Thoracic aorta (tissue), 2 donors: ENCODE measurements around the gene MIS18BP1. TPM values are rescaled to one million over a fixed set of nuclear protein-coding genes. Genes with fewer than 3 reads are reported as not detected.

Source experiments
- ATAC-seq: fragments of 150-250 bp; one replicate; pipeline ENCODE4 v1.8.0; 2017; ENCODE audit warnings: low read depth; ENCODE audit not compliant: insufficient number of reproducible peaks, low FRiP score
- DNase-seq: peaks from one replicate; pipeline ENCODE4 v3.0.0-alpha.2; 2020; ENCODE audit warnings: low spot score
- H3K27ac ChIP-seq, 2 donors: fragments of 200-600 bp; sonication (generic); 1 replicate in 1 of 2; 2 replicates in 1 of 2; pipeline ENCODE4 v1.5.1; 2016; ENCODE audit warnings: mild to moderate bottlenecking in 2 of 2, moderate library complexity in 2 of 2
- H3K27me3 ChIP-seq: fragments of 200-600 bp; sonication (generic); replicated peaks from 2 replicates; pipeline ENCODE4 v1.6.0; 2016; ENCODE audit warnings: mild to moderate bottlenecking; ENCODE audit not compliant: insufficient read depth
- H3K36me3 ChIP-seq: fragments of 200-600 bp; sonication (generic); one replicate; pipeline ENCODE4 v1.5.1; 2016
- H3K4me1 ChIP-seq, 2 donors: fragments of 200-600 bp; sonication (generic); 1 replicate in 1 of 2; 2 replicates in 1 of 2; pipeline versions ENCODE4 v1.5.1 to v1.6.0; 2016; ENCODE audit warnings: low read depth in 2 of 2, mild to moderate bottlenecking in 1 of 2; ENCODE audit not compliant: control insufficient read depth in 1 of 2
- H3K4me3 ChIP-seq: fragments of 200-600 bp; sonication (generic); 2 replicates; pipeline ENCODE4 v1.5.1; 2016; ENCODE audit warnings: mild to moderate bottlenecking
- H3K9me3 ChIP-seq: fragments of 200-600 bp; sonication (generic); 2 replicates; pipeline ENCODE4 v1.5.1; 2016
- total RNA-seq, 2 donors: library from RNA; depleted of rRNA; stranded (reverse); fragments of >200 nt; gene quantifications; one replicate each; pipeline versions ENCODE4 v1.1.0 to v1.2.3, GENCODE V29; 2016
- TF ChIP-seq, protein P1 (sequence below): fragments of 200-600 bp; sonication (generic); IDR thresholded peaks from one replicate; pipeline ENCODE4 v1.5.1; 2019; ENCODE audit warnings: antibody characterized with exemption

The MIS18BP1 gene
- total RNA-seq, 2 donors from 2014 or later, result 18.7 to 40.3 TPM

DNA sequence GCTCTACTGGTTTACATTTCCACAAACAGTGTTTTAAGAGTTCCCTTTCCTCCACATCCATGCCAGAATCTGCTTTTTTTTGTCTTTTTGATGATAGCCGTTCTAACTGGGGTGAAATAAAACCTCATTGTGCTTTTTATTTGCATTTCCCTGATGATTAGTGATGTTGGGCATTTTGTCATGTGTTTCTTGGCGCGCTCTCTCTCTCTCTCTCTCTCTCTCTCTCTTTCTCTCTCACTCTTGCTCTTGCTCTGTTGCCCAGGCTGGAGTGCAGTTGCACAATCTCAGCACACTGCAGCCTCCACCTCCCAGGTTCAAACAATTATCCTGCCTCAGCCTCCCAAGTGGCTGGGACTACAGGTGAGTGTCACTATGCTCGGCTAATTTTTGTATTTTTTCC lies 9.6 kb upstream of the MIS18BP1 start:
- H3K4me1 ChIP-seq, result peaks cover 0 to 10% of the 10 kb centered on the region in 2 donors
- ATAC-seq, result no peak

DNA sequence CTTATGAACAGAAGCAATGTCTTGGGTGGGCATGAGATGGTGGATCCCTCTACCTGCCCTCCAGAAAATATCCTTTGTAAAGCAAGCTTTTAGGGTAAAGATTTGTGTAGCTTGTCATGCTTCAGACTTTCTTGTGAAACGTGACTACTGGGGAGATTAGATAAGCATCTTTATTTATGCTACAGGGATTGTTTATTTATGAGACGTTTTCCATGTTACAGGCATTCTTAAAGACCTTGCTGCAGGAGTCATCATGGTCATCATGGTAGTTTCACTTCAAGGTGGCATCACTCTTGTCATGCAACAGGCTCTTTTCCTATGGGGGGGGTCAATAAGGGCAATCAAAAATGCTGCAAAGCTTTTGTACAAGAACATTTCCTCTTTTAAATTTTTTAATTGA lies 8.2 kb upstream of the MIS18BP1 start:
- Histone ChIP-seq H3K4me1 (peaks cover 0 to 4% of the 10 kb centered on the region in 2 donors), H3K4me3 (no peak overlapping the region), H3K27me3 (no peaks in the 10 kb centered on the region), H3K27ac (no peak overlapping the region), H3K36me3 (no peaks in the 10 kb centered on the region), H3K9me3 (peaks cover 17% of the 10 kb centered on the region)
- TF ChIP-seq, protein P1, sequence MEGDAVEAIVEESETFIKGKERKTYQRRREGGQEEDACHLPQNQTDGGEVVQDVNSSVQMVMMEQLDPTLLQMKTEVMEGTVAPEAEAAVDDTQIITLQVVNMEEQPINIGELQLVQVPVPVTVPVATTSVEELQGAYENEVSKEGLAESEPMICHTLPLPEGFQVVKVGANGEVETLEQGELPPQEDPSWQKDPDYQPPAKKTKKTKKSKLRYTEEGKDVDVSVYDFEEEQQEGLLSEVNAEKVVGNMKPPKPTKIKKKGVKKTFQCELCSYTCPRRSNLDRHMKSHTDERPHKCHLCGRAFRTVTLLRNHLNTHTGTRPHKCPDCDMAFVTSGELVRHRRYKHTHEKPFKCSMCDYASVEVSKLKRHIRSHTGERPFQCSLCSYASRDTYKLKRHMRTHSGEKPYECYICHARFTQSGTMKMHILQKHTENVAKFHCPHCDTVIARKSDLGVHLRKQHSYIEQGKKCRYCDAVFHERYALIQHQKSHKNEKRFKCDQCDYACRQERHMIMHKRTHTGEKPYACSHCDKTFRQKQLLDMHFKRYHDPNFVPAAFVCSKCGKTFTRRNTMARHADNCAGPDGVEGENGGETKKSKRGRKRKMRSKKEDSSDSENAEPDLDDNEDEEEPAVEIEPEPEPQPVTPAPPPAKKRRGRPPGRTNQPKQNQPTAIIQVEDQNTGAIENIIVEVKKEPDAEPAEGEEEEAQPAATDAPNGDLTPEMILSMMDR, result no peak
- DNase-seq, result no peak
- no peak for ATAC-seq

More for the DNA sequence above, 9.6 kb upstream of the MIS18BP1 start:
- no peak for DNase-seq
- Histone ChIP-seq H3K36me3 (no peaks in the 10 kb centered on the region), H3K27ac (no peak overlapping the region), H3K27me3 (no peaks in the 10 kb centered on the region), H3K4me3 (no peak overlapping the region), H3K9me3 (peaks cover 17% of the 10 kb centered on the region)
- TF ChIP-seq, protein P1, result no peak

DNA sequence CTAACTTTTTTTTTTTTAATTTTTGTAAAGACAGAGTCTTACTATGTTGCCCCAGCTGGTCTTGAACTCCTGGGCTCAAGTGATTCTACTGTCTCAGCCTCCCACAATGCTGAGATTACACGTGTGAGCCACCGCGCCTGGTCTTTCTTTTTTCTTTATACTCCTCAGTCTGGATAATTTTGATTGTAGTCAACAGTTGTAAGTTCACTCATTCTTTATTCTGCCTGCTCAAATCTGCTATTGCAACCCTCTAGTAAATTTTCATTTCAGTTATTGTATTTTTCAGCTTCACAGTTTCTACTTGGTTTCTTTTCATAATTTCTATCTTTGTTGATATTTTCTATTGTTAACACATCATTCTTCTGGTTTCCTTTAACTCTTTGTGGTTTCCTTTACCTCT lies 5.8 kb upstream of the MIS18BP1 start:
- Histone ChIP-seq H3K4me1 (peaks cover 0 to 10% of the 10 kb centered on the region in 2 donors), H3K36me3 (no peaks in the 10 kb centered on the region), H3K9me3 (peaks cover 17% of the 10 kb centered on the region), H3K27me3 (no peaks in the 10 kb centered on the region), H3K4me3 (no peak overlapping the region), H3K27ac (no peak overlapping the region)
- DNase-seq, result no peak
- no peak for ATAC-seq
- TF ChIP-seq, protein P1, result no peak

DNA sequence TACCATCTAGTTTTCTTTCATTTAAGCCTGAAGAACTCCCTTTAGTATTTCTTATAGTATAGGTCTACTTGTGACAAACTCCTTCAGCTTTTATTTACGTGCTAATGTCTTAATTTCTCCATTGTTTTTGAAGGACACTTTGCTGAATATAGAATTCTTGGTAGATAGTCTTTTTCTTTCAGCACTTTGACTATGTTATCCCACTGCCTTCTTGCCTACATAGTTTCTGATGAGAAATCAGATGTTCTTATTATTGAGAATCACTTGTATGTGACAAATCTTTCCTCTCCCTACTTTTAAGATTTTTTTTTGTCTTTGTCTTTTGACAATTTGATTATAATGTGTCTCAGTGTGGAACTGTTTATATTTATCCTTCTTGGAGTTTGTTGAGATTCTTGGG lies 5.1 kb upstream of the MIS18BP1 start:
- H3K4me3 ChIP-seq, result no peak overlapping the region
- no peaks in the 10 kb centered on the region for H3K27me3 ChIP-seq
- ATAC-seq, result no peak
- H3K4me1 ChIP-seq, result peaks cover 0 to 11% of the 10 kb centered on the region in 2 donors
- no peaks in the 10 kb centered on the region for H3K36me3 ChIP-seq
- no peak overlapping the region for H3K27ac ChIP-seq
- no peak for DNase-seq
- TF ChIP-seq, protein P1, result no peak
- peaks cover 17% of the 10 kb centered on the region for H3K9me3 ChIP-seq

DNA sequence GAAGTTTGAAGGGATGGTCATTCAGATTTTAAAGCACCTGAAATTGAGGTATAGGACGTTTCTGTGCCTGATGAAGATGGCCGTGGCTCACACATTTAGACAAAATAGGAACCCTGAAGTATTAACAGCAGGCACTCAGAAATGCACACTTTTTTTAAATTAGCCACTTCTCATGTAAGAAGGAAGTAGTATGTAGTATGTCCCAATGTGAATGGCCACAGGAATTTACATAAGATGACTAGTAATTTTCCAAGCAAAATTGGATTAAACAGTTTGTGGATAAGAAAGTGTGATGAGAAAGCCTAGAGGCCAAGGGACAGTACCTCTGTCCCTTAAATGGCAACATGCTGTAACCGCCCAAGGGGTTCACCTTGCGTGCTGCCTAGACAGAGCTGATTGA lies 1.8 kb upstream of the MIS18BP1 start:
- TF ChIP-seq, protein P1, result no peak
- ATAC-seq, result no peak

More for the DNA sequence above, 1.8 kb upstream of the MIS18BP1 start:
- no peak for DNase-seq
- Histone ChIP-seq H3K4me3 (no peak overlapping the region), H3K4me1 (peaks cover 5 to 7% of the 10 kb centered on the region in 2 donors), H3K36me3 (no peaks in the 10 kb centered on the region), H3K27ac (peak overlapping the region in 1 of 2 donors; percentile 96), H3K27me3 (no peaks in the 10 kb centered on the region), H3K9me3 (peaks cover 17% of the 10 kb centered on the region)
